SK-N-SH (cell line): ENCODE results near the gene NXPH4. TPM values are rescaled to one million over a fixed set of nuclear protein-coding genes. Genes with fewer than 3 reads are reported as not detected.

Experiments used
- CTCF ChIA-PET: fragments of 300-600, 350-600 bp; formaldehyde crosslinking; extraction: SDS; loops from one replicate; lab custom pipeline; 2021; lab: Yijun Ruan, JAX
- POLR2A ChIA-PET: fragments of 350-600 bp; sonication (Branson Sonifier 250); formaldehyde crosslinking; extraction: SDS; loops from one replicate; lab custom pipeline; 2020; ENCODE audit warnings: antibody characterized with exemption, inconsistent platforms; lab: Yijun Ruan, JAX
- DNase-seq: peaks from one replicate; pipeline ENCODE4 v3.0.0; 2012
- H2AFZ ChIP-seq: fragments of 200-600 bp; sonication (generic); 2 replicates; pipeline ENCODE4 v1.8.1; 2016; ENCODE audit warnings: antibody characterized with exemption, mild to moderate bottlenecking, low read depth
- H3F3A ChIP-seq: fragments of 200-600 bp; sonication (generic); replicated peaks from 2 replicates; pipeline ENCODE3; 2016; ENCODE audit warnings: antibody characterized with exemption, mild to moderate bottlenecking; ENCODE audit not compliant: insufficient read depth
- H3K27ac ChIP-seq, 2 experiments: fragments of 200-500 bp in 1 of 2; fragments of 200-600 bp in 1 of 2; sonication (Bioruptor generic) in 1 of 2; sonication (generic), shearing (Covaris generic) in 1 of 2; 2 replicates each; pipeline versions ENCODE4 v1.5.1 to v1.6.1; 2014 to 2016; ENCODE audit warnings: low read depth in 2 of 2, inconsistent platforms in 1 of 2, low read length in 1 of 2, mild to moderate bottlenecking in 1 of 2, mixed read lengths in 1 of 2
- H3K27me3 ChIP-seq: fragments of 200-600 bp; sonication (generic), shearing (Covaris generic); 2 replicates; pipeline ENCODE4 v1.6.1; 2016; ENCODE audit warnings: mixed run types; ENCODE audit not compliant: insufficient read depth
- H3K36me3 ChIP-seq, 2 experiments: fragments of 200-500 bp in 1 of 2; fragments of 200-600 bp in 1 of 2; sonication (Bioruptor generic) in 1 of 2; sonication (generic) in 1 of 2; replicated peaks in 1 of 2; 2 replicates each; pipeline versions ENCODE3 to v1.5.1; 2014 to 2016; ENCODE audit warnings: low read length in 1 of 2, mild to moderate bottlenecking in 1 of 2; ENCODE audit not compliant: insufficient read depth in 2 of 2, control insufficient read depth in 1 of 2
- H3K4me1 ChIP-seq, 2 experiments: fragments of 200-500 bp in 1 of 2; fragments of 200-600 bp in 1 of 2; sonication (Bioruptor generic) in 1 of 2; sonication (generic), shearing (Covaris generic) in 1 of 2; 2 replicates each; pipeline versions ENCODE4 v1.5.1 to v1.6.1; 2014 to 2016; ENCODE audit warnings: low read depth in 1 of 2, low read length in 1 of 2, mixed run types in 1 of 2; ENCODE audit not compliant: insufficient read depth in 2 of 2, control insufficient read depth in 1 of 2
- H3K4me2 ChIP-seq: fragments of 200-600 bp; sonication (generic), shearing (Covaris generic); 2 replicates; pipeline ENCODE4 v1.6.1; 2017; ENCODE audit warnings: mixed run types
- H3K4me3 ChIP-seq, 2 experiments: fragments of 200-500 bp in 1 of 2; fragments of 200-600 bp in 1 of 2; sonication (Bioruptor generic) in 1 of 2; sonication (generic), shearing (Covaris generic) in 1 of 2; 2 replicates each; pipeline versions ENCODE4 v1.5.1 to v1.8.1; 2014 to 2016; ENCODE audit warnings: low read depth in 2 of 2, inconsistent platforms in 1 of 2, low read length in 1 of 2, mild to moderate bottlenecking in 1 of 2, mixed read lengths in 1 of 2, moderate library complexity in 1 of 2
- H3K79me2 ChIP-seq: fragments of 200-600 bp; sonication (generic); 2 replicates; pipeline ENCODE4 v1.8.1; 2017; ENCODE audit warnings: mild to moderate bottlenecking; ENCODE audit not compliant: insufficient read depth
- H3K9ac ChIP-seq: fragments of 200-600 bp; sonication (generic); 2 replicates; pipeline ENCODE4 v1.6.1; 2017; ENCODE audit warnings: mixed run types
- H3K9me2 ChIP-seq: fragments of 200-600 bp; sonication (generic); 2 replicates; pipeline ENCODE4 v1.6.1; 2017; ENCODE audit warnings: mixed run types
- H3K9me3 ChIP-seq: fragments of 200-600 bp; sonication (generic); 2 replicates; pipeline ENCODE4 v1.6.1; 2017; ENCODE audit warnings: mixed run types, mild to moderate bottlenecking, moderate library complexity
- H4K20me1 ChIP-seq: fragments of 200-600 bp; sonication (generic); 2 replicates; pipeline ENCODE4 v1.6.1; 2017; ENCODE audit warnings: mild to moderate bottlenecking, mixed run types; ENCODE audit not compliant: insufficient read depth
- CHD2 ChIP-seq: fragments of 150-350 bp; IDR thresholded peaks from 2 replicates; pipeline ENCODE4 v1.6.1; 2018; ENCODE audit warnings: low read length; ENCODE audit not compliant: partially characterized antibody
- CTCF ChIP-seq: fragments of 200-600 bp; sonication (generic); IDR thresholded peaks from 2 replicates; pipeline ENCODE4 v1.6.1; 2017; ENCODE audit warnings: antibody characterized with exemption, mild to moderate bottlenecking, moderate library complexity
- ELF1 ChIP-seq: IDR thresholded peaks from 2 replicates; pipeline ENCODE4 v1.4.0; 2012
- EP300 ChIP-seq, 2 experiments: IDR thresholded peaks; 2 replicates each; pipeline versions ENCODE4 v1.4.0 to v1.6.1; 2012; ENCODE audit warnings: borderline replicate concordance in 1 of 2, low read depth in 1 of 2, low read length in 1 of 2
- FOXJ3 ChIP-seq: sonication (generic); formaldehyde crosslinking; IDR thresholded peaks from 2 replicates; pipeline ENCODE4 v1.5.1; 2020; ENCODE audit warnings: mild to moderate bottlenecking, missing genetic modification reagents
- MAX ChIP-seq: IDR thresholded peaks from 2 replicates; pipeline ENCODE4 v1.4.0; 2012; ENCODE audit warnings: low read depth
- MEF2A ChIP-seq: IDR thresholded peaks from 2 replicates; pipeline ENCODE4 v1.4.0; 2012; ENCODE audit warnings: low read depth, borderline replicate concordance
- MXI1 ChIP-seq: IDR thresholded peaks from 2 replicates; pipeline ENCODE4 v1.6.1; 2012; ENCODE audit warnings: mild to moderate bottlenecking, low read depth, low read length, improper control_type of control experiment
- NFIC ChIP-seq: IDR thresholded peaks from 2 replicates; pipeline ENCODE4 v1.4.0; 2012; ENCODE audit warnings: borderline replicate concordance
- POLR2AphosphoS5 ChIP-seq: IDR thresholded peaks from 2 replicates; pipeline ENCODE4 v1.6.1; 2012; ENCODE audit warnings: low read depth, low read length
- RFX5 ChIP-seq: IDR thresholded peaks from 2 replicates; pipeline ENCODE4 v1.6.1; 2012; ENCODE audit warnings: mild to moderate bottlenecking, improper control_type of control experiment, low read length
- SMC3 ChIP-seq: IDR thresholded peaks from 2 replicates; pipeline ENCODE4 v1.6.1; 2012; ENCODE audit warnings: low read depth, low read length, improper control_type of control experiment
- TAF1 ChIP-seq: IDR thresholded peaks from 2 replicates; pipeline ENCODE4 v1.6.1; 2012; ENCODE audit warnings: low read depth, mild to moderate bottlenecking, low read length, moderate library complexity, borderline replicate concordance
- TEAD4 ChIP-seq: IDR thresholded peaks from 2 replicates; pipeline ENCODE4 v1.4.0; 2012; ENCODE audit warnings: mild to moderate bottlenecking, borderline replicate concordance; ENCODE audit not compliant: insufficient read depth
- USF1 ChIP-seq: IDR thresholded peaks from 2 replicates; pipeline ENCODE4 v1.4.0; 2012; ENCODE audit warnings: low read depth, borderline replicate concordance
- YY1 ChIP-seq: IDR thresholded peaks from 2 replicates; pipeline ENCODE4 v1.4.0; 2012; ENCODE audit warnings: low read depth, mild to moderate bottlenecking
- ZBTB33 ChIP-seq: IDR thresholded peaks from 2 replicates; pipeline ENCODE4 v1.4.0; 2012; ENCODE audit warnings: low read depth, borderline replicate concordance
- WGBS: methylation state at CpG from one replicate; pipeline ENCODE4 v1.1.6; 2017; ENCODE audit warnings: low lambda C conversion rate; 5-methylcytosine and 5-hydroxymethylcytosine counted together
- polyA plus RNA-seq, 3 experiments: library from polyadenylated mRNA; depleted of rRNA; stranded (reverse); fragments of >200 nt; gene quantifications; 2 replicates each; pipeline ENCODE4 v1.2.3, GENCODE V29; 2012

Gene NXPH4
- polyA plus RNA-seq, 1 of the 3 experiments (the other 2 are of a cell fraction) = 0.31 TPM

- no peak overlapping the region for H3K27ac ChIP-seq
- 43% methylated on average over 2 of the region's 2 CpGs for WGBS
- peaks cover 35 to 41% of the 10 kb centered on the region in 2 experiments for H3K36me3 ChIP-seq
- no peak overlapping the region for H3K9ac ChIP-seq
- ChIA-PET CTCF (interaction anchor here (0.6 to 9.9 kb wide), 13 partner anchors 8 to 248 kb away, joined by 3 to 141 read pairs (median 5); partner anchors contain the start of genes GLI1 and INHBE), POLR2A (no interaction called here)
- no peak for TF ChIP-seq MEF2A
- TF ChIP-seq TEAD4 = no peak
- TF ChIP-seq MXI1 = no peak
- TF ChIP-seq EP300 (IDR thresholded peaks at IDR 0.05; ENCODE audit: borderline replicate concordance in 1 of 2, low read depth in 1 of 2, low read length in 1 of 2) = no peak
- no peak for TF ChIP-seq USF1
- no peak for TF ChIP-seq ELF1
- no peak for TF ChIP-seq MAX
- no peak for TF ChIP-seq YY1
- TF ChIP-seq RFX5 = no peak
- TF ChIP-seq CHD2 = no peak
- no peak for TF ChIP-seq SMC3
- no peak for TF ChIP-seq FOXJ3 (CRISPR knock-in tag)
- TF ChIP-seq CTCF = no peak
- TF ChIP-seq TAF1 = no peak
- no peak for TF ChIP-seq POLR2AphosphoS5
- no peak for TF ChIP-seq NFIC
- no peak for TF ChIP-seq ZBTB33
- no peak overlapping the region for H3K4me3 ChIP-seq
- H3K9me2 ChIP-seq = no peaks in the 10 kb centered on the region
- no peaks in the 10 kb centered on the region for H3K79me2 ChIP-seq
- H3K27me3 ChIP-seq = no peaks in the 10 kb centered on the region
- no peak overlapping the region for H2AFZ ChIP-seq
- H3K9me3 ChIP-seq = no peaks in the 10 kb centered on the region
- H3K4me2 ChIP-seq = no peak overlapping the region
- H3F3A ChIP-seq = peaks cover 12% of the 10 kb centered on the region
- no peaks in the 10 kb centered on the region for H4K20me1 ChIP-seq
- H3K4me1 ChIP-seq = peaks cover 0 to 11% of the 10 kb centered on the region in 2 experiments; a peak in 1 of 4 replicates
- no peak for DNase-seq
Observed at GRCh38 chr12:57263096-57263495, 46.5 kb downstream of the NXPH4 start.
